Activated CD8-positive, alpha-beta T cell treated with anti-CD3 and anti-CD28 coated beads, Interleukin-2, amount 10 ng/mL, durations not matched to agents 7 days and 5 days (primary cell): ENCODE data around the gene CSNK1G3. TPM values are rescaled to one million over a fixed set of nuclear protein-coding genes. Genes with fewer than 3 reads are reported as not detected.
"Not testable (repeated sequence)": the region's sequence is repeated elsewhere in the genome, so short reads cannot be mapped to it uniquely, and the experiment has no call there.

Experiments
- ATAC-seq: fragments of 150-1000 bp; cut with Tn5 transposase; one replicate; pipeline ENCODE4 v1.10.0; 2021; ENCODE audit warnings: moderate library complexity
- CTCF ChIA-PET: fragments of 350-600 bp; sonication (Branson Sonifier 250); formaldehyde crosslinking; loops from one replicate; lab custom pipeline; 2021; ENCODE audit warnings: antibody characterized with exemption; lab: Charles Lee
- POLR2A ChIA-PET: fragments of 350-600 bp; sonication (Branson Sonifier 250); formaldehyde crosslinking; loops from one replicate; lab custom pipeline; 2021; ENCODE audit warnings: antibody characterized with exemption; lab: Charles Lee
- DNase-seq: peaks from one replicate; pipeline ENCODE4 v3.0.0-alpha.2; 2020
- H3K27ac Mint-ChIP-seq: one replicate; pipeline ENCODE4 v1.8.0; 2021; ENCODE audit warnings: mild to moderate bottlenecking, mixed read lengths
- H3K27me3 Mint-ChIP-seq: one replicate; pipeline ENCODE4 v1.8.0; 2021; ENCODE audit warnings: low read depth, mixed read lengths
- H3K36me3 Mint-ChIP-seq: one replicate; pipeline ENCODE4 v1.8.0; 2021; ENCODE audit warnings: low read depth, mixed read lengths
- H3K4me1 Mint-ChIP-seq: one replicate; pipeline ENCODE4 v1.8.0; 2021; ENCODE audit warnings: low read depth, mixed read lengths
- H3K4me3 Mint-ChIP-seq: one replicate; pipeline ENCODE4 v1.8.0; 2021; ENCODE audit warnings: mild to moderate bottlenecking, mixed read lengths
- H3K9me3 Mint-ChIP-seq: one replicate; pipeline ENCODE4 v1.8.0; 2022; ENCODE audit warnings: mixed read lengths; ENCODE audit not compliant: insufficient read depth
- total RNA-seq, 2 experiments: library from RNA; stranded (reverse); gene quantifications; one replicate each; pipeline ENCODE4 v1.2.3, GENCODE V29; 2021

Gene CSNK1G3
- total RNA-seq, 2 experiments from 2014 or later, result 26.9 to 28.6 TPM

GRCh38 chr5:123605822-123606221 is 93.8 kb downstream of the CSNK1G3 start:
- peaks cover 5% of the 10 kb centered on the region for H3K4me1 Mint-ChIP-seq
- POLR2A ChIA-PET, result no interaction called here
- H3K4me3 Mint-ChIP-seq, result no peak overlapping the region
- CTCF ChIA-PET, result interaction anchor here (2.4 kb wide), 1 partner anchor 183 kb away, joined by 9 read pairs; the partner anchor contains the start of gene CEP120
- H3K27me3 Mint-ChIP-seq, result no peaks in the 10 kb centered on the region
- no peaks in the 10 kb centered on the region for H3K9me3 Mint-ChIP-seq
- DNase-seq (no peak), ATAC-seq (no peak)
- peaks cover 13% of the 10 kb centered on the region for H3K36me3 Mint-ChIP-seq
- no peak overlapping the region for H3K27ac Mint-ChIP-seq

GRCh38 chr5:123610209-123610608 is 98.2 kb downstream of the CSNK1G3 start:
- Mint-ChIP-seq H3K4me1 (peaks cover 5% of the 10 kb centered on the region), H3K27ac (no peak overlapping the region), H3K36me3 (peaks cover 9% of the 10 kb centered on the region), H3K27me3 (no peaks in the 10 kb centered on the region), H3K9me3 (no peaks in the 10 kb centered on the region), H3K4me3 (no peak overlapping the region)
- DNase-seq (no peak), ATAC-seq (no peak)
- CTCF ChIA-PET, result interaction anchor here (0.7 to 4.0 kb wide), 21 partner anchors 8 to 714 kb away, joined by 3 to 37 read pairs (median 4); partner anchors contain the start of genes CEP120 and CSNK1G3
- POLR2A ChIA-PET, result interaction anchor here (1.0 to 2.0 kb wide), 2 partner anchors 187 to 191 kb away, joined by 3 to 9 read pairs; partner anchors contain the start of gene CEP120

- Mint-ChIP-seq H3K27ac (no peak overlapping the region), H3K9me3 (no peaks in the 10 kb centered on the region), H3K4me1 (peaks cover 5% of the 10 kb centered on the region), H3K36me3 (peaks cover 10% of the 10 kb centered on the region), H3K4me3 (no peak overlapping the region), H3K27me3 (no peaks in the 10 kb centered on the region)
- POLR2A ChIA-PET, result interaction anchor here (1.0 to 2.0 kb wide), 2 partner anchors 188 to 192 kb away, joined by 3 to 9 read pairs; partner anchors contain the start of gene CEP120
- peak; percentile 50 for DNase-seq
- peak; percentile 57 for ATAC-seq
- CTCF ChIA-PET, result interaction anchor here (0.7 to 4.0 kb wide), 22 partner anchors 8 to 715 kb away, joined by 3 to 37 read pairs (median 4); partner anchors contain the start of genes CEP120 and CSNK1G3
Observed at GRCh38 chr5:123610665-123611405, 98.9 kb downstream of the CSNK1G3 start.

GRCh38 chr5:123611406-123611709 is 99.4 kb downstream of the CSNK1G3 start:
- Mint-ChIP-seq H3K36me3 (peaks cover 10% of the 10 kb centered on the region), H3K9me3 (no peaks in the 10 kb centered on the region), H3K27me3 (no peaks in the 10 kb centered on the region), H3K4me1 (peaks cover 5% of the 10 kb centered on the region), H3K27ac (no peak overlapping the region), H3K4me3 (no peak overlapping the region)
- no peak for DNase-seq
- no peak for ATAC-seq
- CTCF ChIA-PET, result interaction anchor here (0.8 to 4.0 kb wide), 17 partner anchors 18 to 715 kb away, joined by 3 to 37 read pairs (median 5); partner anchors contain the start of genes CEP120 and CSNK1G3
- POLR2A ChIA-PET, result interaction anchor here (1.0 to 2.0 kb wide), 2 partner anchors 188 to 193 kb away, joined by 3 to 9 read pairs; partner anchors contain the start of gene CEP120

- Mint-ChIP-seq H3K36me3 (peaks cover 15% of the 10 kb centered on the region), H3K4me3 (no peak overlapping the region), H3K9me3 (no peaks in the 10 kb centered on the region), H3K27ac (no peak overlapping the region), H3K4me1 (no peaks in the 10 kb centered on the region), H3K27me3 (no peaks in the 10 kb centered on the region)
- ATAC-seq (no peak), DNase-seq (no peak)
- CTCF ChIA-PET, result no interaction called here
- POLR2A ChIA-PET, result no interaction called here
Observed at GRCh38 chr5:123617561-123617960, 105.6 kb downstream of the CSNK1G3 start.

GRCh38 chr5:123626051-123626450 is 114.1 kb downstream of the CSNK1G3 start:
- Mint-ChIP-seq H3K27me3 (no peaks in the 10 kb centered on the region), H3K4me3 (no peak overlapping the region), H3K36me3 (peaks cover 3% of the 10 kb centered on the region)

GRCh38 chr5:123628860-123629544 is 117.0 kb downstream of the CSNK1G3 start:
- DNase-seq (no peak), ATAC-seq (no peak)
- Mint-ChIP-seq H3K4me1 (no peaks in the 10 kb centered on the region), H3K27me3 (no peaks in the 10 kb centered on the region), H3K4me3 (no peak overlapping the region), H3K27ac (no peak overlapping the region), H3K36me3 (peaks cover 3% of the 10 kb centered on the region), H3K9me3 (peaks cover 24% of the 10 kb centered on the region)
- ChIA-PET CTCF (no interaction called here), POLR2A (no interaction called here)

More at GRCh38 chr5:123626051-123626450, 114.1 kb downstream of the CSNK1G3 start:
- no peak for DNase-seq
- no peak for ATAC-seq
- CTCF ChIA-PET, result no interaction called here
- POLR2A ChIA-PET, result no interaction called here
- Mint-ChIP-seq H3K27ac (no peak overlapping the region), H3K4me1 (no peaks in the 10 kb centered on the region), H3K9me3 (peaks cover 24% of the 10 kb centered on the region)

- no peaks in the 10 kb centered on the region for H3K36me3 Mint-ChIP-seq
- peaks cover 5% of the 10 kb centered on the region for H3K27me3 Mint-ChIP-seq
- DNase-seq (no peak), ATAC-seq (no peak)
- H3K27ac Mint-ChIP-seq, result no peak overlapping the region
- H3K4me3 Mint-ChIP-seq, result no peak overlapping the region
- H3K4me1 Mint-ChIP-seq, result no peaks in the 10 kb centered on the region
- no peaks in the 10 kb centered on the region for H3K9me3 Mint-ChIP-seq
- POLR2A ChIA-PET, result no interaction called here
- CTCF ChIA-PET, result no interaction called here
Observed at GRCh38 chr5:123636006-123636405, 124.0 kb downstream of the CSNK1G3 start.

GRCh38 chr5:123637028-123637427 is 125.1 kb downstream of the CSNK1G3 start:
- peaks cover 13% of the 10 kb centered on the region for H3K27me3 Mint-ChIP-seq
- DNase-seq, H3K4me1 Mint-ChIP-seq, H3K4me3 Mint-ChIP-seq, POLR2A ChIA-PET, H3K27ac Mint-ChIP-seq, H3K36me3 Mint-ChIP-seq, CTCF ChIA-PET, ATAC-seq, H3K9me3 Mint-ChIP-seq: not testable (repeated sequence)

- Mint-ChIP-seq H3K27ac (no peak overlapping the region), H3K9me3 (no peaks in the 10 kb centered on the region), H3K4me1 (no peaks in the 10 kb centered on the region), H3K36me3 (no peaks in the 10 kb centered on the region), H3K4me3 (no peak overlapping the region), H3K27me3 (peaks cover 15% of the 10 kb centered on the region)
- CTCF ChIA-PET, result no interaction called here
- POLR2A ChIA-PET, result no interaction called here
- DNase-seq, result no peak
- ATAC-seq, result no peak
Observed at GRCh38 chr5:123639244-123639643, 127.3 kb downstream of the CSNK1G3 start.

- Mint-ChIP-seq H3K27ac (no peak overlapping the region), H3K4me3 (no peak overlapping the region), H3K4me1 (no peaks in the 10 kb centered on the region), H3K36me3 (no peaks in the 10 kb centered on the region), H3K9me3 (no peaks in the 10 kb centered on the region), H3K27me3 (peaks cover 13% of the 10 kb centered on the region)
- DNase-seq (no peak), ATAC-seq (no peak)
- CTCF ChIA-PET, result no interaction called here
- POLR2A ChIA-PET, result no interaction called here
Observed at GRCh38 chr5:123645024-123645603, 133.1 kb downstream of the CSNK1G3 start.
